GM08714 (cell line): ENCODE measurements around the gene TBXA2R.
"Not testable (repeated sequence)": the region's sequence is repeated elsewhere in the genome, so short reads cannot be mapped to it uniquely, and the experiment has no call there.

Experiments used
- H3K4me3 ChIP-seq: fragments of 200-500 bp; sonication (Bioruptor generic); 2 replicates; pipeline ENCODE4 v1.5.1; 2014; ENCODE audit warnings: mild to moderate bottlenecking, low read length, inconsistent platforms
- ZNF274 ChIP-seq: IDR thresholded peaks from 2 replicates; pipeline ENCODE4 v1.6.1; 2012; ENCODE audit warnings: mild to moderate bottlenecking, low read depth, low read length

The TBXA2R gene

GRCh38 chr19:3606690-3607289, at the start of gene TBXA2R:
TSS of gene TBXA2R (minus strand) at chr19:3606875. CDS start at chr19:3600634, 6,241 bp downstream.
- TF ChIP-seq ZNF274 = no peak
- no peak within 1 kb of the TSS for H3K4me3 ChIP-seq

DNA sequence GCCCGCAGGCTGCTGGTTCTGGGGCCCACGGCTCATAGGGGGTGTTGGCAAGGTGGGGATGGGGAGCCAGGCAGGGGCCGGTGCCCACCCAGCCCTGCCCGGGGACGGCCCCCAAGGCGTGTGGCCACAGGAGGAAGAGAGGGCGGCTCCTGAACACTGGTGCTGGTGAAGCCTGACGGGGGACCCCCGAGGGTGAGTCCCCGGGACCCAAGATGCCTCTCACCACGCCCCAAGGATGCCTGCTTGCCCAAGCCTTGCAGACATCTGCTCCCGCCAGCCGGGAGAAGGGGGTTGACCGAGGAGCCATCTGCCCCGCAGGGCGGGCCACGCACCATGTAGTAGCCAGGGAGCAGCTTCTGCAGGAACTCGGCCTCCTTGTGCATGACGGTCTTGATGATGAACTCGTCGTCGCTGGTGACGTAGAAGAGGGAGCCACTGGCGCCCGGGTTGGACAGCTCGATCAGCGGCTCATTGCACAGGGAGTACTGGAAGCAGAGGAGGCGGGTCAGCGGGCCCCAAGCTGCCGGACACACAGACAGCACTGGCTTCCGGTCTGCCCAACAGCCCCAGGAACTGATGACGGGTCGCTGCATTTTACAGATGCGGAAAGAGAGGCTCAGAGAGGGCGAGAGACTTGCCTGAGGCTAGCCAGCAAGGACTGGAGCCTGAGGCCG, 49.5 kb upstream of the TBXA2R start:
- TF ChIP-seq ZNF274 = no peak
- no peak overlapping the region for H3K4me3 ChIP-seq

DNA sequence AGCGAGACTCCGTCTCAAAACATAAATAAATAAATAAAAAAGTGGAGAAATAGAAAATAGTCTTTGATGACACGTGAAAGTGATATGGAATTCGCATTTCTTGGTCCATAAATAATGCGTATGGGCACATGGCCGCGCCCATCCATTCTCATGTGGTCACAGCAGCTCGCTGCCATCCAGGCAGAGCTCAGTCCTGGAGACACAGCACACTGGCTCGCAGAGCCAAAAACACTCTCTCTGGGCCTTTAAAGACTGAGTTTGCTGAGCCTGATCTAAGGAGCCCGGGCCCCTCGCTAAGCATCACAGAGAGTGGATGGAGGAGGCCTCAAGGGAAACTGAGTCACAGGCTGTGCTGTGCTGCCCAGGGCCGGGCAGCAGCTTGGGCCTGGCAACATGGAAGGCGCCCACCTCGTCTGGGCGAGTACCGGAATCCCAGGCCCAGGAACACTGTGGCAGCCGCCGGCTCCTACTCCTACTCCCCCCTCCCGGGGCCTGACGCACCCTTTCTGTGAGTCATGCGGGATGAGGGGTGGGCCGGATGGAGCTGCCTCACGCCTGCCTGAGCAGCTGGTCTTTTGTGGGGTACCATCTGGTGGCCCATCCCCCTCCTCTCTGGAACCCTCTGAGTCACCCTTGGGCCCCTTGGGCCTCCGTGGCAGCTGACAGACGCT, 48.9 kb upstream of the TBXA2R start:
- no peak for TF ChIP-seq ZNF274
- H3K4me3 ChIP-seq = no peak overlapping the region

DNA sequence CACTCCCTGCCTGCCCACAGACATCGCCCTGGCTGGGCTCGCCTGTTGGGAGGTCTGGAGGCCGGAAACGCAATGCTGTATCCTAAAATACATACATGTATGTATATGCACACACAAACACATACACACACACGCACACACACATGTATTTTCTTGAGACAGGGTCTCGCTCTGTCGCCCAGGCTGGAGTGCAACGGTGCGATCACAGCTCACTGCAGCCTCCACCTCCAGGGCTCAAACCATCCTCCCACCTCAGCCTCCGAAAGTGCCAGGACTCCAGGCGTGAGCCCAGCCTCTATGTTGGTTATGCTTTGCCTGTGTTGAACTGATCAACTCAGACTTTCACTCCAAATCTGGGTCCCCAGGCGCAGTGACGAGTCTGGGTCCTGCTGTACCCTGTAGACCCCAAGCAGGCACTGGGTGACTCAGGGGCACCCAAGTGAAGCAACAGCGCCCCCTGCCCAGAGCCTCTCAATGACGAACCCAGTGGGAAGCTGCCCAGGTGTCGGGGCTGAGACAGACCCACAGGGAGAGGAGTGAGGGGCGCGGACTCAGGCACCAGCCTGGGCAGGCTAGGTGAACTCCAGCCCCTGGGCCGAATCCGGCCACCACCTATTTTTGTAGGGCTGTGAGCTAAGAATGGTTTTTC, 47.3 kb upstream of the TBXA2R start:
- H3K4me3 ChIP-seq = no peak overlapping the region

GRCh38 chr19:3653081-3653795, 46.6 kb upstream of the TBXA2R start:
- no peak overlapping the region for H3K4me3 ChIP-seq
- no peak for TF ChIP-seq ZNF274

More for the DNA sequence above, 47.3 kb upstream of the TBXA2R start:
- TF ChIP-seq ZNF274 = no peak

- TF ChIP-seq ZNF274 = no peak
- no peak overlapping the region for H3K4me3 ChIP-seq
These were observed 45.7 kb upstream of the TBXA2R start for GRCh38 chr19:3652422-3652821.

- H3K4me3 ChIP-seq = no peak overlapping the region
- no peak for TF ChIP-seq ZNF274
These were observed 45.0 kb upstream of the TBXA2R start for GRCh38 chr19:3651684-3652083.

GRCh38 chr19:3649888-3650287, 43.2 kb upstream of the TBXA2R start:
- no peak overlapping the region for H3K4me3 ChIP-seq
- no peak for TF ChIP-seq ZNF274

- no peak for TF ChIP-seq ZNF274
- no peak overlapping the region for H3K4me3 ChIP-seq
These were observed 41.6 kb upstream of the TBXA2R start for GRCh38 chr19:3648037-3648905.

- not testable (repeated sequence) for H3K4me3 ChIP-seq
These were observed 40.4 kb upstream of the TBXA2R start for GRCh38 chr19:3647102-3647501.

- no peak for TF ChIP-seq ZNF274
These were observed 39.8 kb upstream of the TBXA2R start for GRCh38 chr19:3646336-3647092.

GRCh38 chr19:3645726-3646125, 39.1 kb upstream of the TBXA2R start:
- H3K4me3 ChIP-seq = no peak overlapping the region
- no peak for TF ChIP-seq ZNF274

More at GRCh38 chr19:3646336-3647092, 39.8 kb upstream of the TBXA2R start:
- H3K4me3 ChIP-seq = no peak overlapping the region

- no peak overlapping the region for H3K4me3 ChIP-seq
- no peak for TF ChIP-seq ZNF274
These were observed 38.4 kb upstream of the TBXA2R start for GRCh38 chr19:3645067-3645396.
